Liver (tissue), 9 donors: Measurements from ENCODE around the gene GGN. TPM values are rescaled to one million over a fixed set of nuclear protein-coding genes. Genes with fewer than 3 reads are reported as not detected.

Source experiments
- DNase-seq: peaks from one replicate; pipeline ENCODE4 v3.0.0-alpha.2; 2017; ENCODE audit warnings: low spot score
- H3K27ac ChIP-seq, 2 donors: one replicate each; pipeline ENCODE4 v1.7.0; 2013; ENCODE audit warnings: inconsistent platforms in 2 of 2, low read length in 2 of 2, control low read depth in 1 of 2, low read depth in 1 of 2, mild to moderate bottlenecking in 1 of 2
- H3K27me3 ChIP-seq, 4 donors: one replicate each; pipeline versions ENCODE4 v1.6.1 to v1.7.0; 2013; ENCODE audit warnings: low read length in 3 of 4, inconsistent platforms in 1 of 4, mild to moderate bottlenecking in 1 of 4, moderate library complexity in 1 of 4; ENCODE audit not compliant: control insufficient read depth in 4 of 4, insufficient read depth in 4 of 4
- H3K36me3 ChIP-seq, 4 donors: one replicate each; pipeline versions ENCODE4 v1.6.1 to v1.7.0; 2013; ENCODE audit warnings: low read length in 3 of 4, mild to moderate bottlenecking in 3 of 4, low read depth in 1 of 4, moderate library complexity in 1 of 4; ENCODE audit not compliant: control insufficient read depth in 4 of 4, insufficient read depth in 3 of 4
- H3K4me1 ChIP-seq, 4 donors: one replicate each; pipeline versions ENCODE4 v1.6.1 to v1.7.0; 2013; ENCODE audit warnings: low read length in 3 of 4, mild to moderate bottlenecking in 3 of 4, moderate library complexity in 1 of 4; ENCODE audit not compliant: control insufficient read depth in 4 of 4, insufficient read depth in 4 of 4
- H3K4me3 ChIP-seq, 3 donors: one replicate each; pipeline versions ENCODE4 v1.6.1 to v1.7.0; 2013; ENCODE audit warnings: low read length in 3 of 3, control low read depth in 1 of 3, low read depth in 1 of 3, mild to moderate bottlenecking in 1 of 3
- H3K9ac ChIP-seq, 2 donors: one replicate each; pipeline ENCODE4 v1.7.0; 2013; ENCODE audit warnings: low read length in 2 of 2, mild to moderate bottlenecking in 2 of 2, moderate library complexity in 2 of 2, control low read depth in 1 of 2, low read depth in 1 of 2
- H3K9me3 ChIP-seq, 4 donors: one replicate each; pipeline versions ENCODE4 v1.6.1 to v1.7.0; 2013; ENCODE audit warnings: low read length in 3 of 4; ENCODE audit not compliant: control insufficient read depth in 4 of 4
- ATF3 ChIP-seq: IDR thresholded peaks from 2 replicates; pipeline ENCODE4 v1.6.1; 2016; ENCODE audit warnings: antibody characterized with exemption
- EGR1 ChIP-seq, 2 donors: IDR thresholded peaks; 2 replicates each; pipeline ENCODE4 v1.6.1; 2016 to 2018; ENCODE audit warnings: antibody characterized with exemption in 2 of 2, low read depth in 2 of 2
- FOXA1 ChIP-seq: IDR thresholded peaks from 2 replicates; pipeline ENCODE4 v1.6.1; 2016; ENCODE audit warnings: antibody characterized with exemption
- FOXA2 ChIP-seq: IDR thresholded peaks from 2 replicates; pipeline ENCODE4 v1.6.1; 2016; ENCODE audit warnings: antibody characterized with exemption
- GABPA ChIP-seq, 2 donors: IDR thresholded peaks in 1 of 2; conservative IDR thresholded peaks in 1 of 2; 2 replicates each; pipeline ENCODE4 v1.6.1; 2016; ENCODE audit warnings: antibody characterized with exemption in 2 of 2, mild to moderate bottlenecking in 1 of 2, moderate library complexity in 1 of 2
- HNF4A ChIP-seq, 2 donors: conservative IDR thresholded peaks; 2 replicates each; pipeline ENCODE4 v1.6.1; 2016; ENCODE audit warnings: antibody characterized with exemption in 2 of 2, mild to moderate bottlenecking in 2 of 2
- HNF4G ChIP-seq: IDR thresholded peaks from 2 replicates; pipeline ENCODE4 v1.6.1; 2016; ENCODE audit warnings: antibody characterized with exemption
- JUND ChIP-seq, 2 donors: IDR thresholded peaks; 2 replicates each; pipeline ENCODE4 v1.6.1; 2016; ENCODE audit warnings: antibody characterized with exemption in 2 of 2
- MAX ChIP-seq: IDR thresholded peaks from 2 replicates; pipeline ENCODE4 v1.6.1; 2016; ENCODE audit warnings: antibody characterized with exemption
- NR2F2 ChIP-seq: IDR thresholded peaks from 2 replicates; pipeline ENCODE4 v1.6.1; 2016; ENCODE audit warnings: antibody characterized with exemption
- RAD21 ChIP-seq, 2 donors: IDR thresholded peaks; 2 replicates each; pipeline ENCODE4 v1.6.1; 2016; ENCODE audit warnings: antibody characterized with exemption in 2 of 2, mild to moderate bottlenecking in 2 of 2
- RXRA ChIP-seq, 2 donors: IDR thresholded peaks; 2 replicates each; pipeline ENCODE4 v1.6.1; 2017 to 2018; ENCODE audit warnings: antibody characterized with exemption in 2 of 2, mild to moderate bottlenecking in 1 of 2
- SP1 ChIP-seq: IDR thresholded peaks from 2 replicates; pipeline ENCODE4 v1.6.1; 2018; ENCODE audit warnings: antibody characterized with exemption, mild to moderate bottlenecking
- TAF1 ChIP-seq: conservative IDR thresholded peaks from 2 replicates; pipeline ENCODE4 v1.6.1; 2016; ENCODE audit warnings: antibody characterized with exemption, mild to moderate bottlenecking
- YY1 ChIP-seq: IDR thresholded peaks from 2 replicates; pipeline ENCODE4 v1.6.1; 2016; ENCODE audit warnings: antibody characterized with exemption, mild to moderate bottlenecking
- ZBTB33 ChIP-seq: IDR thresholded peaks from 2 replicates; pipeline ENCODE4 v1.6.1; 2016; ENCODE audit warnings: antibody characterized with exemption
- WGBS: extraction: QIAGEN DNeasy Blood & Tissue Kit; methylation state at CpG from one replicate; pipeline ENCODE4 v1.1.7; 2013; 5-methylcytosine and 5-hydroxymethylcytosine counted together
- polyA plus RNA-seq, 2 donors: library from polyadenylated mRNA; stranded (reverse) in 1 of 2; unstranded in 1 of 2; fragments of 200-250 nt in 1 of 2; fragments of >200 nt in 1 of 2; fragmentation: Nextera tagmentation in 1 of 2; extraction: Ambion mirVana in 1 of 2; gene quantifications; one replicate each; pipeline versions ENCODE4 v1.2.1 to v1.2.3, GENCODE V29; 2013 to 2015
- total RNA-seq, 2 donors: library from RNA; depleted of rRNA; stranded (reverse); fragments of >200 nt; gene quantifications; one replicate each; pipeline ENCODE4 v1.2.3, GENCODE V29; 2014
- TF ChIP-seq, protein P1 (sequence below): fragments of 150-350 bp; IDR thresholded peaks from 2 replicates; pipeline ENCODE4 v1.5.1; 2017; ENCODE audit warnings: improper control_type of control experiment, low read depth, low read length; ENCODE audit not compliant: missing input control
- TF ChIP-seq, protein P2 (sequence below): IDR thresholded peaks from 2 replicates; pipeline ENCODE4 v1.6.1; 2016; ENCODE audit warnings: antibody characterized with exemption, mild to moderate bottlenecking
- donor health status: healthy.
- donor health status: healthy.
- donor health status: healthy.
- donor health status: healthy.
- donor health status: healthy.

GGN gene
- total and polyA plus RNA-seq, 4 donors: not detected

DNA sequence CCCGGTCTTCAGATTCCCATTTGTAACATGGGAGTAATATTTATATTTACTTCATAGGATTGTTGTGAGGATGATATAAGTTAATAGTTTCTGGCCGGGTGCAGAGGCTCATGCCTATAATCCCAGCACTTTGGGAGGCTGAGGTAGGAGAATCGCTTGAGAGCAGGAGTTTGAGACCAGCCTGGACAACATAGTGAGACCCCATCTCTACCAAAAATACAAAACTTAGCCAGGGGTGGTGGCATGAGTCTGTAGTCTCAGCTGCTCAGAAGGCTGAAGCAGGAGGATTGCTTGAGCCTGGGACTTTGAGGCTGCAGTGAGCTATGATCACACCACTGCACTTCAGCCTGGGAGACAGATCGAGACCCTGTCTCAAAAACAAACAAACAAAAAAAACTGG is 41.0 kb downstream of the GGN start:
- TF ChIP-seq EGR1 (IDR thresholded peaks at IDR 0.05; ENCODE audit: low read depth in 2 of 2): no peak
- no peak for TF ChIP-seq FOXA1
- TF ChIP-seq RAD21 (IDR thresholded peaks at IDR 0.05): no peak
- no peak for TF ChIP-seq FOXA2
- no peak for TF ChIP-seq YY1
- TF ChIP-seq HNF4G: no peak
- no peak for TF ChIP-seq GABPA (IDR thresholded peaks at IDR 0.05 in 1 of 2, conservative IDR thresholded peaks at IDR 0.05 in 1 of 2)
- TF ChIP-seq RXRA (IDR thresholded peaks at IDR 0.05): no peak
- TF ChIP-seq MAX: no peak
- TF ChIP-seq, protein P1, sequence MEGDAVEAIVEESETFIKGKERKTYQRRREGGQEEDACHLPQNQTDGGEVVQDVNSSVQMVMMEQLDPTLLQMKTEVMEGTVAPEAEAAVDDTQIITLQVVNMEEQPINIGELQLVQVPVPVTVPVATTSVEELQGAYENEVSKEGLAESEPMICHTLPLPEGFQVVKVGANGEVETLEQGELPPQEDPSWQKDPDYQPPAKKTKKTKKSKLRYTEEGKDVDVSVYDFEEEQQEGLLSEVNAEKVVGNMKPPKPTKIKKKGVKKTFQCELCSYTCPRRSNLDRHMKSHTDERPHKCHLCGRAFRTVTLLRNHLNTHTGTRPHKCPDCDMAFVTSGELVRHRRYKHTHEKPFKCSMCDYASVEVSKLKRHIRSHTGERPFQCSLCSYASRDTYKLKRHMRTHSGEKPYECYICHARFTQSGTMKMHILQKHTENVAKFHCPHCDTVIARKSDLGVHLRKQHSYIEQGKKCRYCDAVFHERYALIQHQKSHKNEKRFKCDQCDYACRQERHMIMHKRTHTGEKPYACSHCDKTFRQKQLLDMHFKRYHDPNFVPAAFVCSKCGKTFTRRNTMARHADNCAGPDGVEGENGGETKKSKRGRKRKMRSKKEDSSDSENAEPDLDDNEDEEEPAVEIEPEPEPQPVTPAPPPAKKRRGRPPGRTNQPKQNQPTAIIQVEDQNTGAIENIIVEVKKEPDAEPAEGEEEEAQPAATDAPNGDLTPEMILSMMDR: no peak
- no peak for TF ChIP-seq JUND (IDR thresholded peaks at IDR 0.05)
- TF ChIP-seq HNF4A (conservative IDR thresholded peaks at IDR 0.05): no peak
- TF ChIP-seq ATF3: no peak
- no peak for TF ChIP-seq ZBTB33
- no peak for TF ChIP-seq SP1
- TF ChIP-seq, protein P2, sequence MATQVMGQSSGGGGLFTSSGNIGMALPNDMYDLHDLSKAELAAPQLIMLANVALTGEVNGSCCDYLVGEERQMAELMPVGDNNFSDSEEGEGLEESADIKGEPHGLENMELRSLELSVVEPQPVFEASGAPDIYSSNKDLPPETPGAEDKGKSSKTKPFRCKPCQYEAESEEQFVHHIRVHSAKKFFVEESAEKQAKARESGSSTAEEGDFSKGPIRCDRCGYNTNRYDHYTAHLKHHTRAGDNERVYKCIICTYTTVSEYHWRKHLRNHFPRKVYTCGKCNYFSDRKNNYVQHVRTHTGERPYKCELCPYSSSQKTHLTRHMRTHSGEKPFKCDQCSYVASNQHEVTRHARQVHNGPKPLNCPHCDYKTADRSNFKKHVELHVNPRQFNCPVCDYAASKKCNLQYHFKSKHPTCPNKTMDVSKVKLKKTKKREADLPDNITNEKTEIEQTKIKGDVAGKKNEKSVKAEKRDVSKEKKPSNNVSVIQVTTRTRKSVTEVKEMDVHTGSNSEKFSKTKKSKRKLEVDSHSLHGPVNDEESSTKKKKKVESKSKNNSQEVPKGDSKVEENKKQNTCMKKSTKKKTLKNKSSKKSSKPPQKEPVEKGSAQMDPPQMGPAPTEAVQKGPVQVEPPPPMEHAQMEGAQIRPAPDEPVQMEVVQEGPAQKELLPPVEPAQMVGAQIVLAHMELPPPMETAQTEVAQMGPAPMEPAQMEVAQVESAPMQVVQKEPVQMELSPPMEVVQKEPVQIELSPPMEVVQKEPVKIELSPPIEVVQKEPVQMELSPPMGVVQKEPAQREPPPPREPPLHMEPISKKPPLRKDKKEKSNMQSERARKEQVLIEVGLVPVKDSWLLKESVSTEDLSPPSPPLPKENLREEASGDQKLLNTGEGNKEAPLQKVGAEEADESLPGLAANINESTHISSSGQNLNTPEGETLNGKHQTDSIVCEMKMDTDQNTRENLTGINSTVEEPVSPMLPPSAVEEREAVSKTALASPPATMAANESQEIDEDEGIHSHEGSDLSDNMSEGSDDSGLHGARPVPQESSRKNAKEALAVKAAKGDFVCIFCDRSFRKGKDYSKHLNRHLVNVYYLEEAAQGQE: no peak
- H3K4me3 ChIP-seq: no peak overlapping the region
- no peaks in the 10 kb centered on the region for H3K4me1 ChIP-seq
- H3K9me3 ChIP-seq: no peaks in the 10 kb centered on the region
- 79% methylated on average over 4 of the region's 4 CpGs for WGBS
- H3K9ac ChIP-seq: no peak overlapping the region
- peaks cover 0 to under 1% (median 0%) of the 10 kb centered on the region in 4 donors for H3K27me3 ChIP-seq
- H3K36me3 ChIP-seq: no peaks in the 10 kb centered on the region
- no peak overlapping the region for H3K27ac ChIP-seq
- DNase-seq: no peak

DNA sequence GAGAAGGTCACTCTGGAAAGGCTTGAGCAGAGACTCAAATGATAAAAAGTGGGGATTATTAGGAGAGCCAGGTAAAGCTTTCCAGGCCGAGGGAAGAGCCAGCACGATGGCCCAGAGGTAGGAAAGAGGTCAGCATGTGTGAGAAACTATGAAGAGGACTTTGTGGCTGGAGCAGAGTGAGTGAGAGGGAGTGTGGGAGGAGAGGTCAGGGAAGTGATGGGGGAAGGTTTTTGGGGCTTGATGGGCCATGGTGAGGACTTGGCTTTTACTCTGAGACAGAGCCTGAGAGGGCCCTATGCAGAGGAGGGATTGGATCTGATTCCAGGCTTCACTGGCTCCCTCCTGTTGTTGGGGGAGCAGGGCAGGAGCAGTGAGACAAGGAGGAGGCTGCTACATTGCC is 46.9 kb downstream of the GGN start:
- no peaks in the 10 kb centered on the region for H3K9me3 ChIP-seq
- H3K27me3 ChIP-seq: no peaks in the 10 kb centered on the region
- no peak for DNase-seq
- no peak overlapping the region for H3K27ac ChIP-seq
- no peaks in the 10 kb centered on the region for H3K36me3 ChIP-seq
- no peak overlapping the region for H3K4me3 ChIP-seq
- WGBS: 94% methylated on average over 2 of the region's 2 CpGs
- no peak overlapping the region for H3K9ac ChIP-seq
- H3K4me1 ChIP-seq: peaks cover 3 to 14% (median 4%) of the 10 kb centered on the region in 4 donors
- TF ChIP-seq, protein P2: no peak
- no peak for TF ChIP-seq FOXA2
- no peak for TF ChIP-seq GABPA (IDR thresholded peaks at IDR 0.05 in 1 of 2, conservative IDR thresholded peaks at IDR 0.05 in 1 of 2)
- no peak for TF ChIP-seq SP1
- no peak for TF ChIP-seq RXRA (IDR thresholded peaks at IDR 0.05)
- no peak for TF ChIP-seq RAD21 (IDR thresholded peaks at IDR 0.05)
- no peak for TF ChIP-seq JUND (IDR thresholded peaks at IDR 0.05)
- TF ChIP-seq FOXA1: no peak
- no peak for TF ChIP-seq NR2F2
- no peak for TF ChIP-seq ZBTB33
- no peak for TF ChIP-seq EGR1 (IDR thresholded peaks at IDR 0.05; ENCODE audit: low read depth in 2 of 2)
- TF ChIP-seq HNF4G: no peak
- no peak for TF ChIP-seq TAF1
- no peak for TF ChIP-seq HNF4A (conservative IDR thresholded peaks at IDR 0.05)
